ENCODE data around the gene RREB1.

Gene RREB1

DNA sequence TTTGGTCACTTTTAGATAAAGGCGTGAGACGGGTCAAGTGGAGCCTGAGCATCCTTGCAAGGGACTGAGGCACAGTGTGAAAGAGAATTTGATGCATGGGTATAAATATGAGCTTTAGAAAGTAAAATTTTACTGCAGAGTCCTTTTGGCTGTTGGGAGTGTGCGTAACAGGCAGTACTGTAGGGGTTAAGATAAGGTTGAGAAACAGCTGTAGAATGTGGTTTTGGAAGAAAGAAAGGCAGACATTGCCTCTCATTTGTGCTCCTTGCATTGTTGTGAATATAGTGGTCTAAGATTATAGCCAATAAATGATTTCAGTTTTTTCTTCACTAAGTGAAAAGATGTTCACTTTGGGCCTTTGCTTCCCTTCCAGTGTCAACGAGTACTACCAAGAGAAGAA lies 73.0 kb downstream of the RREB1 start:
- no peak for TF ChIP-seq TAF1 (IDR thresholded peaks at IDR 0.05; ENCODE audit: low read depth, low read length)
- no peak for TF ChIP-seq POLR2A (IDR thresholded peaks at IDR 0.05; ENCODE audit: low read depth, low read length)
- TF ChIP-seq SPI1 (IDR thresholded peaks at IDR 0.05; ENCODE audit: low read depth, low read length): no peak
- no peak for TF ChIP-seq PAX5 (IDR thresholded peaks at IDR 0.05; ENCODE audit: insufficient read depth, low read length, severe bottlenecking)
- TF ChIP-seq POU2F2 (IDR thresholded peaks at IDR 0.05; ENCODE audit: low read depth, low read length): no peak
- no peak for TF ChIP-seq POLR2AphosphoS5 (IDR thresholded peaks at IDR 0.05; ENCODE audit: low read depth, low read length)
- DNase-seq (ENCODE audit: insufficient read length, low spot score) (no peak), FAIRE-seq (no peak)

DNA sequence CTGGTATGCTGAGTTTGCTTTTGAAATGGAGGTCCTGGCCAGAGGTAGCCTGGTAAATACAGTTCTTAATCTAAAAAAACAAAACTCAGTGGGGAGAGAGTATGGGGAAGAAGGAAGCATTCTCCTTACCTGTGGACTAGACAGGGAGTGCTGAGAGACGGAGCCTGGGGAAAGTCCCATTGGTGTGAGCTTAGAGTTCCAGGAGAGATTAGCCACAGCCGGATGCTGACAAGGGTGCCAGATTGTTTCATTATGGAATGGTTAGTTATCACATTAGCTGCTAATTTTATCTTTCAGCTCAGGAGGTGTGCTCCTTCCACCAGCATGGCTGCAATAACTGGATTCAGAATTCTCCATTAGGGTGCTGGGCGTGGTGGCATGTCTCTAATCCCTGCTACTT lies 75.9 kb downstream of the RREB1 start:
- TF ChIP-seq POU2F2 (IDR thresholded peaks at IDR 0.05; ENCODE audit: low read depth, low read length) (no peak), PAX5 (IDR thresholded peaks at IDR 0.05; ENCODE audit: insufficient read depth, low read length, severe bottlenecking) (no peak), POLR2AphosphoS5 (IDR thresholded peaks at IDR 0.05; ENCODE audit: low read depth, low read length) (no peak), POLR2A (IDR thresholded peaks at IDR 0.05; ENCODE audit: low read depth, low read length) (no peak), TAF1 (IDR thresholded peaks at IDR 0.05; ENCODE audit: low read depth, low read length) (no peak), SPI1 (IDR thresholded peaks at IDR 0.05; ENCODE audit: low read depth, low read length) (no peak)
- DNase-seq (ENCODE audit: insufficient read length, low spot score) (no peak), FAIRE-seq (no peak)

GRCh38 chr6:7184502-7184901 lies 76.7 kb downstream of the RREB1 start:
- no peak for TF ChIP-seq POLR2AphosphoS5 (IDR thresholded peaks at IDR 0.05; ENCODE audit: low read depth, low read length)
- no peak for TF ChIP-seq POU2F2 (IDR thresholded peaks at IDR 0.05; ENCODE audit: low read depth, low read length)
- no peak for DNase-seq (ENCODE audit: insufficient read length, low spot score)
- FAIRE-seq: no peak

DNA sequence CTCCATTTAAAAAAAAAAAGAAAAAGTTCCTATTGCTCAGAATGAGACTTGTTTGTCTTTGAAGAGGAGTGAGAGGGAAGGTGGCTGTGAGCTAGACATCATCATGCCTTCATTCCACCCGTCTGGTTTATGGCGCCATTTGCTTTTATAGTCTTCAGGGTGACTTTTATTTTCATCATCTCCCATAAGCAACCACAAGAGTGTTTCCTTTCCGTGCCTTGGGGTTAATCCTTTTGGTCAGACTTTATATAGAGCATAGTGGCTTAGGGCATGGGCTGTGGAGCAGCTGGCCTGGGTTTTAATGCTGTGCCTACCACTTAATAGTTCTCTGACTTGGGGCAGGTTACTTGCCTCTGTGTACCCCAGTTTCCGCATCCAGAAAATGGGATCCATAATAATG lies 77.8 kb downstream of the RREB1 start:
- FAIRE-seq (no peak), DNase-seq (ENCODE audit: insufficient read length, low spot score) (no peak)
- TF ChIP-seq POLR2A (IDR thresholded peaks at IDR 0.05; ENCODE audit: low read depth, low read length) (no peak), TAF1 (IDR thresholded peaks at IDR 0.05; ENCODE audit: low read depth, low read length) (no peak), PAX5 (IDR thresholded peaks at IDR 0.05; ENCODE audit: insufficient read depth, low read length, severe bottlenecking) (no peak), SPI1 (IDR thresholded peaks at IDR 0.05; ENCODE audit: low read depth, low read length) (no peak), POU2F2 (IDR thresholded peaks at IDR 0.05; ENCODE audit: low read depth, low read length) (no peak), POLR2AphosphoS5 (IDR thresholded peaks at IDR 0.05; ENCODE audit: low read depth, low read length) (no peak)

- FAIRE-seq (peak; percentile 85), DNase-seq (ENCODE audit: insufficient read length, low spot score) (peak; percentile 29)
- TF ChIP-seq SPI1 (IDR thresholded peaks at IDR 0.05; ENCODE audit: low read depth, low read length) (peak; percentile 97), PAX5 (IDR thresholded peaks at IDR 0.05; ENCODE audit: insufficient read depth, low read length, severe bottlenecking) (no peak), POU2F2 (IDR thresholded peaks at IDR 0.05; ENCODE audit: low read depth, low read length) (no peak), POLR2AphosphoS5 (IDR thresholded peaks at IDR 0.05; ENCODE audit: low read depth, low read length) (no peak), POLR2A (IDR thresholded peaks at IDR 0.05; ENCODE audit: low read depth, low read length) (no peak), TAF1 (IDR thresholded peaks at IDR 0.05; ENCODE audit: low read depth, low read length) (no peak)
Measured at GRCh38 chr6:7188492-7188891, 80.7 kb downstream of the RREB1 start.

GRCh38 chr6:7189101-7189758 lies 81.5 kb downstream of the RREB1 start:
- FAIRE-seq (peak; percentile 38), DNase-seq (ENCODE audit: insufficient read length, low spot score) (no peak)
- no peak for TF ChIP-seq POLR2AphosphoS5 (IDR thresholded peaks at IDR 0.05; ENCODE audit: low read depth, low read length)
- no peak for TF ChIP-seq PAX5 (IDR thresholded peaks at IDR 0.05; ENCODE audit: insufficient read depth, low read length, severe bottlenecking)
- TF ChIP-seq TAF1 (IDR thresholded peaks at IDR 0.05; ENCODE audit: low read depth, low read length): no peak

GRCh38 chr6:7190791-7191190 lies 83.0 kb downstream of the RREB1 start:
- no peak for TF ChIP-seq POU2F2 (IDR thresholded peaks at IDR 0.05; ENCODE audit: low read depth, low read length)
- TF ChIP-seq PAX5 (IDR thresholded peaks at IDR 0.05; ENCODE audit: insufficient read depth, low read length, severe bottlenecking): no peak
- TF ChIP-seq POLR2A (IDR thresholded peaks at IDR 0.05; ENCODE audit: low read depth, low read length): no peak
- no peak for TF ChIP-seq POLR2AphosphoS5 (IDR thresholded peaks at IDR 0.05; ENCODE audit: low read depth, low read length)
- TF ChIP-seq TAF1 (IDR thresholded peaks at IDR 0.05; ENCODE audit: low read depth, low read length): no peak
- no peak for TF ChIP-seq SPI1 (IDR thresholded peaks at IDR 0.05; ENCODE audit: low read depth, low read length)
- DNase-seq (ENCODE audit: insufficient read length, low spot score) (no peak), FAIRE-seq (no peak)

GRCh38 chr6:7193122-7193521 lies 85.4 kb downstream of the RREB1 start:
- TF ChIP-seq TAF1 (IDR thresholded peaks at IDR 0.05; ENCODE audit: low read depth, low read length) (no peak), POLR2A (IDR thresholded peaks at IDR 0.05; ENCODE audit: low read depth, low read length) (no peak)
- DNase-seq (ENCODE audit: insufficient read length, low spot score) (no peak), FAIRE-seq (peak; percentile 16)

DNA sequence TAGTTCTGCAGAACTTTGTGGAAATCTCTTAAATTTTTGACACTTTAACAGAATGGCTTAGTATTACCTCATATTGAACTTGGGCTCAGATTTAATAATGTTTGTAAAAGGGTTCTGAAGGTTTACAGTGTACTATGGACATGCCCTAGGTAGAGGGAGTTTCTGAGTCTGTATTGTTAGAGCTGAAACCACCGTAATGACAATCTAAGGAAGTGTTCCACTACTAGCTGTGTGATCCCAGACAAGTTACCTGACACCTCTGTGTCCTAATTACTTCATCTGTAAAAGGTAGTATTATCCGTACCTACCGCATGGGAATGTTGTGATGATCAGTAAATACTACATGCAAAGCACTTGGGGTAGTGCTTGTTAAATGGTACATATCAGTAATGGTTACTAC lies 86.9 kb downstream of the RREB1 start:
- TF ChIP-seq POLR2AphosphoS5 (IDR thresholded peaks at IDR 0.05; ENCODE audit: low read depth, low read length) (no peak), PAX5 (IDR thresholded peaks at IDR 0.05; ENCODE audit: insufficient read depth, low read length, severe bottlenecking) (no peak), SPI1 (IDR thresholded peaks at IDR 0.05; ENCODE audit: low read depth, low read length) (no peak), POU2F2 (IDR thresholded peaks at IDR 0.05; ENCODE audit: low read depth, low read length) (no peak), POLR2A (IDR thresholded peaks at IDR 0.05; ENCODE audit: low read depth, low read length) (no peak), TAF1 (IDR thresholded peaks at IDR 0.05; ENCODE audit: low read depth, low read length) (no peak)
- peak; percentile 64 for FAIRE-seq

GRCh38 chr6:7195339-7196018 lies 87.7 kb downstream of the RREB1 start:
- TF ChIP-seq SPI1 (IDR thresholded peaks at IDR 0.05; ENCODE audit: low read depth, low read length): no peak
- no peak for TF ChIP-seq POU2F2 (IDR thresholded peaks at IDR 0.05; ENCODE audit: low read depth, low read length)
- no peak for TF ChIP-seq POLR2A (IDR thresholded peaks at IDR 0.05; ENCODE audit: low read depth, low read length)
- TF ChIP-seq PAX5 (IDR thresholded peaks at IDR 0.05; ENCODE audit: insufficient read depth, low read length, severe bottlenecking): no peak
- TF ChIP-seq POLR2AphosphoS5 (IDR thresholded peaks at IDR 0.05; ENCODE audit: low read depth, low read length): no peak
- DNase-seq (ENCODE audit: insufficient read length, low spot score) (no peak), FAIRE-seq (no peak)

More for the DNA sequence above, 86.9 kb downstream of the RREB1 start:
- no peak for DNase-seq (ENCODE audit: insufficient read length, low spot score)

Data from GM12891 (cell line).